ENCODE results near the gene SERINC3. TPM values are rescaled to one million over a fixed set of nuclear protein-coding genes. Genes with fewer than 3 reads are reported as not detected.

The SERINC3 gene
- total and polyA plus RNA-seq, 2 of the 13 experiments (the other 11 are each of a cell fraction or from before 2014, with no cell fraction given), result 82.0 to 226 TPM

GRCh38 chr20:44461803-44462174 is 60.1 kb downstream of the SERINC3 start (continued):
- TF ChIP-seq HNRNPLL (IDR thresholded peaks at IDR 0.05; ENCODE audit: low read depth, low read length, poor library complexity, severe bottlenecking), result no peak
- no peak; the same call in 1 of the 2 replicates for TF ChIP-seq ZNF431 (CRISPR knock-in tag; IDR thresholded peaks at IDR 0.05; ENCODE audit: borderline replicate concordance, low read depth)
- no peak for TF ChIP-seq THAP9 (CRISPR knock-in tag; IDR thresholded peaks at IDR 0.05; ENCODE audit: borderline replicate concordance)
- TF ChIP-seq JUND (CRISPR knock-in tag; IDR thresholded peaks at IDR 0.05), result no peak
- no peak for TF ChIP-seq SCMH1 (CRISPR knock-in tag; IDR thresholded peaks at IDR 0.05; ENCODE audit: borderline replicate concordance)
- no peak for TF ChIP-seq ZBTB42 (CRISPR knock-in tag; IDR thresholded peaks at IDR 0.05)
- no peak for TF ChIP-seq FOXP1 (IDR thresholded peaks at IDR 0.05)
- TF ChIP-seq FOXP1 (CRISPR knock-in tag; IDR thresholded peaks at IDR 0.05), result no peak
- peak; percentile 55; the same call in 1 of the 2 replicates for TF ChIP-seq ZNF276 (CRISPR knock-in tag; IDR thresholded peaks at IDR 0.05; ENCODE audit: low read depth)
- TF ChIP-seq ZSCAN31 (CRISPR knock-in tag; IDR thresholded peaks at IDR 0.05; ENCODE audit: low read depth), result no peak
- TF ChIP-seq KMT2B (CRISPR knock-in tag; IDR thresholded peaks at IDR 0.05), result no peak
- TF ChIP-seq PTBP1 (IDR thresholded peaks at IDR 0.05; ENCODE audit: low read depth, low read length, poor library complexity, severe bottlenecking), result no peak
- TF ChIP-seq TBX3 (IDR thresholded peaks at IDR 0.05; ENCODE audit: borderline replicate concordance), result no peak
- TF ChIP-seq PBX3 (CRISPR knock-in tag; IDR thresholded peaks at IDR 0.05; ENCODE audit: borderline replicate concordance), result no peak
- TF ChIP-seq, protein P1, sequence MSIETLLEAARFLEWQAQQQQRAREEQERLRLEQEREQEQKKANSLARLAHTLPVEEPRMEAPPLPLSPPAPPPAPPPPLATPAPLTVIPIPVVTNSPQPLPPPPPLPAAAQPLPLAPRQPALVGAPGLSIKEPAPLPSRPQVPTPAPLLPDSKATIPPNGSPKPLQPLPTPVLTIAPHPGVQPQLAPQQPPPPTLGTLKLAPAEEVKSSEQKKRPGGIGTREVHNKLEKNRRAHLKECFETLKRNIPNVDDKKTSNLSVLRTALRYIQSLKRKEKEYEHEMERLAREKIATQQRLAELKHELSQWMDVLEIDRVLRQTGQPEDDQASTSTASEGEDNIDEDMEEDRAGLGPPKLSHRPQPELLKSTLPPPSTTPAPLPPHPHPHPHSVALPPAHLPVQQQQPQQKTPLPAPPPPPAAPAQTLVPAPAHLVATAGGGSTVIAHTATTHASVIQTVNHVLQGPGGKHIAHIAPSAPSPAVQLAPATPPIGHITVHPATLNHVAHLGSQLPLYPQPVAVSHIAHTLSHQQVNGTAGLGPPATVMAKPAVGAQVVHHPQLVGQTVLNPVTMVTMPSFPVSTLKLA (IDR thresholded peaks at IDR 0.05), result no peak
- TF ChIP-seq ZNF280B (CRISPR knock-in tag; IDR thresholded peaks at IDR 0.05; ENCODE audit: borderline replicate concordance), result no peak
- no peak for TF ChIP-seq DR1 (CRISPR knock-in tag; IDR thresholded peaks at IDR 0.05)
